ENCODE measurements around the gene ACADVL.
"Not testable (repeated sequence)": the region's sequence is repeated elsewhere in the genome, so short reads cannot be mapped to it uniquely, and the experiment has no call there.

The ACADVL gene

GRCh38 chr17:7235693-7236665 lies 16.2 kb downstream of the ACADVL start:
- DNase-seq: no peak

- DNase-seq: no peak
These were observed 17.1 kb downstream of the ACADVL start for GRCh38 chr17:7236808-7237207.

GRCh38 chr17:7237266-7237760 lies 17.6 kb downstream of the ACADVL start:
- no peak for DNase-seq

- peak; percentile 23 for DNase-seq
These were observed 18.2 kb downstream of the ACADVL start for GRCh38 chr17:7237761-7238419.

GRCh38 chr17:7238420-7239090 lies 18.8 kb downstream of the ACADVL start:
- no peak for DNase-seq

- DNase-seq: peak; percentile 100
These were observed 19.6 kb downstream of the ACADVL start, which contains the start of gene PHF23 for GRCh38 chr17:7239091-7240027. Gene PHF23 (minus strand): TSS chr17:7239457. CDS start chr17:7239279, 178 bp downstream.

- DNase-seq: no peak
These were observed 20.6 kb downstream of the ACADVL start for GRCh38 chr17:7240375-7240774.

GRCh38 chr17:7241090-7241733 lies 21.5 kb downstream of the ACADVL start:
- DNase-seq: no peak

GRCh38 chr17:7241783-7242716 lies 22.3 kb downstream of the ACADVL start, which contains the start of gene GABARAP:
Gene GABARAP (minus strand): TSS chr17:7242449. CDS start chr17:7242330, 119 bp downstream.
- peak; percentile 88 for DNase-seq

- DNase-seq: peak; percentile 96
These were observed 23.1 kb downstream of the ACADVL start for GRCh38 chr17:7242717-7243452.

GRCh38 chr17:7243453-7243729 lies 23.7 kb downstream of the ACADVL start:
- DNase-seq: no peak

- not testable (repeated sequence) for DNase-seq
These were observed 24.1 kb downstream of the ACADVL start for GRCh38 chr17:7243838-7244237.

- DNase-seq: no peak
These were observed 27.0 kb downstream of the ACADVL start for GRCh38 chr17:7246779-7247178.

GRCh38 chr17:7248796-7249195 lies 29.1 kb downstream of the ACADVL start:
- DNase-seq: no peak

GRCh38 chr17:7249214-7249613 lies 29.5 kb downstream of the ACADVL start:
- no peak for DNase-seq

GRCh38 chr17:7249830-7250229 lies 30.1 kb downstream of the ACADVL start:
- no peak for DNase-seq

GRCh38 chr17:7250695-7251627 lies 31.2 kb downstream of the ACADVL start:
- no peak for DNase-seq

GRCh38 chr17:7251661-7252175 lies 32.0 kb downstream of the ACADVL start, which contains the start of gene CTDNEP1:
Gene CTDNEP1 (minus strand): TSS chr17:7251734. CDS start chr17:7251296, 438 bp downstream.
- DNase-seq: peak; percentile 100
